ENCODE measurements around the gene SLIT3. TPM values are rescaled to one million over a fixed set of nuclear protein-coding genes. Genes with fewer than 3 reads are reported as not detected.

Gene SLIT3
- total RNA-seq, 1 donor from 2014 or later = 3.2 TPM

DNA sequence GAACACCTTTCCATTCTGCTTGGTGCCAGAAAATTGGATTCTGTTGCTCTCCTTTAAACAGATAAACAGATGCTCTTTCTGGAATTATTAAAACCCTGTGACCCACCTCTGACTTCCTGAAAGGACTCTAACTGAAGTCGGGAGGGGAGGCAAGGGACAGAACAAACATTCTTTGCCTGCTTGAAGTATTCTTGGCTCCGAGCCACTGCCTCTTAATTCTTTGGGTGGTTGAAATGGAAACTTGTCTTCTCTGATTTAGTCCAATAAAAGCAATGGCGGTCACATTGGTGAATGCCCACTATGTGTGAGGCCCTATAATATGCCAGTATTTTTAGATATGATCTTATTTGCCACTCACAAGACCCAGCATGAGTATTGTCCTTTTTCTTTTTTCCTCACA is 236.8 kb downstream of the SLIT3 start:
- DNase-seq (ENCODE audit: low spot score) = no peak
- Mint-ChIP-seq H3K27me3 (ENCODE audit: unreplicated experiment) (peaks cover 6% of the 10 kb centered on the region), H3K4me1 (ENCODE audit: unreplicated experiment) (peaks cover 8% of the 10 kb centered on the region), H3K36me3 (ENCODE audit: low read depth, unreplicated experiment) (no peaks in the 10 kb centered on the region), H3K4me3 (ENCODE audit: unreplicated experiment) (no peak overlapping the region), H3K9me3 (ENCODE audit: unreplicated experiment) (no peaks in the 10 kb centered on the region), H3K27ac (ENCODE audit: unreplicated experiment) (no peak overlapping the region)
- no peak for TF ChIP-seq CTCF (IDR thresholded peaks at IDR 0.05; ENCODE audit: unreplicated experiment)

DNA sequence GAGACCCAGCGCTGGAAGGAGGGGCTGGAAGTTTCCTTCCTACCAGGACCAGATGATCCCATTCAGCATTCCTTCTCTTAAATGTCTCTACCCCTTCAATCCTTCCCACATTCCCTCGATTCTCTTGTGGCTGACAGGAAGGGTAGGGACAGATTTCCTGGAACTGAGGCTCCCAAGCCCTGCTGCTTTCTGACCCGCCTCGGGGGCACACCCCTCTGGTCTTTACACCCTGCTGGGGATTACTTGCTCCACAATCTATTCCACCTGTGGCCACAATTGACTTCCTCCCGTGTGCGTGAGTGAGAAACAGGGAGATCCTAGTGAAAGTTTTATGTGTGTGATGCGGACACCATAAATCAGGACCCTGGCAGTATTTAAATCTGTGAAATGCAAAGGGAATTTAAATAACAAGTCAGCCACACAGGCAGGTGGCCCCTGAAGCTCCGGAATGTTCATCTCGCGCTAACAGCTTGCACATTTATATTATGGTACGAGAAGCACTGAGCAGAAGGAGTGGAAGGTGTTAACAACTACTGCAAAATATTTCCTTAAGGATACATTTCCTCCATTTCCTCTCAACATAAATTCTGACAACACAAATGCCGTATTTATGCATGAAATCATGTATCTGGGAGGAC is 237.5 kb downstream of the SLIT3 start:
- DNase-seq (ENCODE audit: low spot score) = no peak
- no peaks in the 10 kb centered on the region for H3K9me3 Mint-ChIP-seq (ENCODE audit: unreplicated experiment)
- H3K27me3 Mint-ChIP-seq (ENCODE audit: unreplicated experiment) = peaks cover 6% of the 10 kb centered on the region
- H3K4me1 Mint-ChIP-seq (ENCODE audit: unreplicated experiment) = peaks cover 9% of the 10 kb centered on the region
- H3K36me3 Mint-ChIP-seq (ENCODE audit: low read depth, unreplicated experiment) = no peaks in the 10 kb centered on the region
- TF ChIP-seq CTCF (IDR thresholded peaks at IDR 0.05; ENCODE audit: unreplicated experiment) = no peak
- no peak overlapping the region for H3K4me3 Mint-ChIP-seq (ENCODE audit: unreplicated experiment)
- no peak overlapping the region for H3K27ac Mint-ChIP-seq (ENCODE audit: unreplicated experiment)

DNA sequence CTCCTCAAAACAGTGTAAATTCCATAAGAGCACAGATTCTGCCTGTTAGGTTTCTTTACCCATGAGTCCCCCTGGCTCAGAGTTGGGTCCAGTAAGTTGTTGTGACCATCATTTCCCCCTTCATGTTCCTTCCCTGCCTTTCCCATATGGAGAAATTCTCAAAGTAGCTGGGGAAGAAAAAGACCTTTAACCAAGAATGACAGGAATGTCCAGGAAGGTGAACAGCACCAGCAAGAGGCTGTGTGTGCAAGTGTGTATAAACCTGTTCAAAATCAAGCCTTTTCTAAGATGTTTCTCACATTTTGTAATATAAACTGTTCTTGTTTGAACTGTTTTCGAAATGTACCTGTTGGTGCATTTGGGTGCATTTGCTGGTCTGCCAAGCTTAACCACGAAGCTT is 238.2 kb downstream of the SLIT3 start:
- no peaks in the 10 kb centered on the region for H3K36me3 Mint-ChIP-seq (ENCODE audit: low read depth, unreplicated experiment)
- no peak overlapping the region for H3K4me3 Mint-ChIP-seq (ENCODE audit: unreplicated experiment)
- H3K4me1 Mint-ChIP-seq (ENCODE audit: unreplicated experiment) = peaks cover 12% of the 10 kb centered on the region
- peaks cover 6% of the 10 kb centered on the region for H3K27me3 Mint-ChIP-seq (ENCODE audit: unreplicated experiment)
- DNase-seq (ENCODE audit: low spot score) = no peak
- TF ChIP-seq CTCF (IDR thresholded peaks at IDR 0.05; ENCODE audit: unreplicated experiment) = no peak
- no peaks in the 10 kb centered on the region for H3K9me3 Mint-ChIP-seq (ENCODE audit: unreplicated experiment)
- H3K27ac Mint-ChIP-seq (ENCODE audit: unreplicated experiment) = no peak overlapping the region

DNA sequence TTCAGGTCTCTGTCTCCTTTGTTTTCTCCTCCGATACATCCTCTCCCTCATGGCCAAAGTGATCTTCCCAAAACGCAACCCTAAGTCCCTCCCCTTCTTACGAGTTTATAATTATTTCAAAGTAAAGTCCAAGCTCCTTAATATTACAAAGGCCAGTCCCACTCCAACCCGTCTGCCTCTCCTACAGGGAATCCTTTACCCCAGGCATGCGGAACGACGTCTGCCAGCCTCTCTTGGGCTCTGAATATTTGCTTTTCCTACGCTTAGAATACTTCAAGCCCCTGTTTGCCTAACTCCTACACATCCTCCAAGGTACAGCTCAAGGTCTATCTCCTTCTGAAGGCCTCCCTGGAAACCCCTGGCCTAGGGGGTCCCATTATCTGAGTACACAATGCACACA is 246.4 kb downstream of the SLIT3 start:
- Mint-ChIP-seq H3K4me1 (ENCODE audit: unreplicated experiment) (peaks cover 5% of the 10 kb centered on the region), H3K4me3 (ENCODE audit: unreplicated experiment) (no peak overlapping the region), H3K36me3 (ENCODE audit: low read depth, unreplicated experiment) (no peaks in the 10 kb centered on the region), H3K27me3 (ENCODE audit: unreplicated experiment) (no peaks in the 10 kb centered on the region), H3K9me3 (ENCODE audit: unreplicated experiment) (no peaks in the 10 kb centered on the region), H3K27ac (ENCODE audit: unreplicated experiment) (no peak overlapping the region)
- no peak for TF ChIP-seq CTCF (IDR thresholded peaks at IDR 0.05; ENCODE audit: unreplicated experiment)
- no peak for DNase-seq (ENCODE audit: low spot score)

DNA sequence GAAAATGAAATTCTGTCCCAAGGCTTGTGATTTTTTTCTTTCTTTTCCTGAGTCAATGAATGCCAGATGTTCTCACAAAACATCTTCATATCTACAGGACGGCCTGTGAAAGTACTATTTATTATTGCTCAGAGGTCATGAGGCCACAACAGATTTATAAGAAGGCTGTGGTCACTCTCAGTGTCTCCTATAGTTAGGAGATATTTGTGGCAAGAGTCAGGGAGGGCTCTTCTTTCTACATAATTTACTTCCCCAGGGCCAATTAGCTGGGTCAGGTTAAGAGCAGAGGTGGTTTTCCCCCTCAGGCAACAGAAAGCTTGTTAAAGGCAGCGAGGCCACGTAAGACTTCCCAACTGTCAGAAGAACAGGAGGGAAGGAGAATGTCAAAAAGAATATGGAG is 248.7 kb downstream of the SLIT3 start:
- Mint-ChIP-seq H3K27ac (ENCODE audit: unreplicated experiment) (no peak overlapping the region), H3K36me3 (ENCODE audit: low read depth, unreplicated experiment) (no peaks in the 10 kb centered on the region), H3K4me1 (ENCODE audit: unreplicated experiment) (no peaks in the 10 kb centered on the region), H3K27me3 (ENCODE audit: unreplicated experiment) (no peaks in the 10 kb centered on the region), H3K4me3 (ENCODE audit: unreplicated experiment) (no peak overlapping the region), H3K9me3 (ENCODE audit: unreplicated experiment) (no peaks in the 10 kb centered on the region)
- no peak for TF ChIP-seq CTCF (IDR thresholded peaks at IDR 0.05; ENCODE audit: unreplicated experiment)
- no peak for DNase-seq (ENCODE audit: low spot score)
